Hematopoietic multipotent progenitor cell treated with erythropoietin and hydrocortisone succinate and interleukin-3 and kit ligand, for 6 days (in vitro differentiated cells): Measurements from ENCODE around the gene FNDC11.
A peak's percentile ranks its signal among the peaks of the same experiment; 100 is the strongest.

Source experiments
- DNase-seq: peaks from one replicate; pipeline ENCODE4 v3.0.0-alpha.2; 2015

Gene FNDC11

GRCh38 chr20:63525971-63526370 is 28.0 kb upstream of the FNDC11 start:
- DNase-seq, result no peak

GRCh38 chr20:63527184-63527583 is 26.8 kb upstream of the FNDC11 start:
- DNase-seq, result no peak

- no peak for DNase-seq
Observed at GRCh38 chr20:63529180-63529860, 24.6 kb upstream of the FNDC11 start.

GRCh38 chr20:63529861-63530787 is 23.8 kb upstream of the FNDC11 start:
- no peak for DNase-seq

GRCh38 chr20:63530788-63531160 is 23.2 kb upstream of the FNDC11 start:
- DNase-seq, result no peak

GRCh38 chr20:63531686-63532448 is 22.1 kb upstream of the FNDC11 start:
- DNase-seq, result no peak

GRCh38 chr20:63532449-63532971 is 21.4 kb upstream of the FNDC11 start:
- DNase-seq, result no peak

- DNase-seq, result no peak
Observed at GRCh38 chr20:63533388-63533787, 20.6 kb upstream of the FNDC11 start.

- no peak for DNase-seq
Observed at GRCh38 chr20:63533871-63534393, 20.0 kb upstream of the FNDC11 start.

GRCh38 chr20:63534427-63534830 is 19.5 kb upstream of the FNDC11 start:
- no peak for DNase-seq

- no peak for DNase-seq
Observed at GRCh38 chr20:63534831-63535651, 18.9 kb upstream of the FNDC11 start.

- DNase-seq, result no peak
Observed at GRCh38 chr20:63536241-63536977, 17.6 kb upstream of the FNDC11 start.

- DNase-seq, result peak; percentile 63
Observed at GRCh38 chr20:63536997-63537524, 16.9 kb upstream of the FNDC11 start, which contains the start of gene PTK6. Gene PTK6 (minus strand): TSS chr20:63537376. CDS start chr20:63537314, 62 bp downstream.

- peak; percentile 93 for DNase-seq
Observed at GRCh38 chr20:63537525-63538203, 16.3 kb upstream of the FNDC11 start.

GRCh38 chr20:63538204-63539091 is 15.5 kb upstream of the FNDC11 start:
- DNase-seq, result no peak

- no peak for DNase-seq
Observed at GRCh38 chr20:63539092-63539430, 14.9 kb upstream of the FNDC11 start.

GRCh38 chr20:63539441-63540370 is 14.3 kb upstream of the FNDC11 start:
- no peak for DNase-seq
